Measurements from ENCODE around the gene HDAC5.
A peak's percentile ranks its signal among the peaks of the same experiment; 100 is the strongest.
"Not testable (repeated sequence)": the region's sequence is repeated elsewhere in the genome, so short reads cannot be mapped to it uniquely, and the experiment has no call there.

Gene HDAC5

DNA sequence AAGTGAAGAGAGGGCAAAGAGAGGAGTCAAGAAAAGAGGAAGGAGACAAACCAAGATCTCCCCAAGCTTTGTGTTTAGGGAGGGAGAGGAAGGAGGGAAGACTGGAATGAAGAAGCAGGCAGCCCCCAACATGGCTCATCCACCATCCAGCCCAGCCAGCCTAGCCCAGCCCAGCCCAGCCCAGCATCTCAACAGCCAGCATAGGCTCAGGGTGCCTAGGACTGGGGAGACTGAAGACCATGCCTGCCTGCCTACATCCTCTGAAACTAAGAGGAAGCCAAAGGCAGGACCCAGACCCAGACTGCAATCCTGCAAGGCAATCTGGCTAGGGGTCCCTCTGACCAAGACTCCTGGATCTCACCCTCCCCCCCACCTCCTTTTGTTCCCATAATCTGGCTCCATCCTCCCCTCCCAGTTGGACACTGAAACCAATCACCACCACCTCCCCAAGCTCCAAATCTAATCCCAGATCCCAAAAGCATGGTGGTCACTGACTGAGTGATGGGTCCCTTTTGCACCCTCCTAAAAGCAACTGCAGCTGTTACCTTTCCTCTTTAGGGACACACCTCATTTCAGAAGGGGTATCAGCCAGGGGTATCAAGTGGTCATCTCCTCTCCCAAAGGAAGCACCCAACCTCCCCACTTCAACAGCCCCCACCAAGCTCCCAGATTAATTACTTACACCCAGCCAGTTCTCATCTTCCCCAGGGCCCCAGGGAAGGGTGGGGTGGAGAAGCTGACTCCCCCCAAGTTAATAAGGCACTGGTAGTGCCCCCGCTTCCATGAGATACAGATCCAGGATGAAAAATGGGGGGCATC lies 1.2 kb downstream of the HDAC5 start:
- no peaks in the 10 kb centered on the region for H3K27me3 ChIP-seq (ENCODE audit: insufficient read depth, low read depth)
- H3K4me2 ChIP-seq, result peak overlapping the region; percentile 98
- no peak overlapping the region for H3K4me3 ChIP-seq (IDR thresholded peaks at IDR 0.05; ENCODE audit: insufficient read depth, low read depth, low read length)
- H3K4me1 ChIP-seq (ENCODE audit: low read depth, poor library complexity, severe bottlenecking), result peaks cover 24% of the 10 kb centered on the region
- H4K20me1 ChIP-seq (ENCODE audit: insufficient read depth), result no peaks in the 10 kb centered on the region
- no peak overlapping the region for H3K27ac ChIP-seq
- TF ChIP-seq, protein P1, sequence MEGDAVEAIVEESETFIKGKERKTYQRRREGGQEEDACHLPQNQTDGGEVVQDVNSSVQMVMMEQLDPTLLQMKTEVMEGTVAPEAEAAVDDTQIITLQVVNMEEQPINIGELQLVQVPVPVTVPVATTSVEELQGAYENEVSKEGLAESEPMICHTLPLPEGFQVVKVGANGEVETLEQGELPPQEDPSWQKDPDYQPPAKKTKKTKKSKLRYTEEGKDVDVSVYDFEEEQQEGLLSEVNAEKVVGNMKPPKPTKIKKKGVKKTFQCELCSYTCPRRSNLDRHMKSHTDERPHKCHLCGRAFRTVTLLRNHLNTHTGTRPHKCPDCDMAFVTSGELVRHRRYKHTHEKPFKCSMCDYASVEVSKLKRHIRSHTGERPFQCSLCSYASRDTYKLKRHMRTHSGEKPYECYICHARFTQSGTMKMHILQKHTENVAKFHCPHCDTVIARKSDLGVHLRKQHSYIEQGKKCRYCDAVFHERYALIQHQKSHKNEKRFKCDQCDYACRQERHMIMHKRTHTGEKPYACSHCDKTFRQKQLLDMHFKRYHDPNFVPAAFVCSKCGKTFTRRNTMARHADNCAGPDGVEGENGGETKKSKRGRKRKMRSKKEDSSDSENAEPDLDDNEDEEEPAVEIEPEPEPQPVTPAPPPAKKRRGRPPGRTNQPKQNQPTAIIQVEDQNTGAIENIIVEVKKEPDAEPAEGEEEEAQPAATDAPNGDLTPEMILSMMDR (conservative IDR thresholded peaks at IDR 0.05; ENCODE audit: low read depth, low read length), result no peak
- H3K79me2 ChIP-seq (ENCODE audit: insufficient read depth, low read depth), result peaks cover 49% of the 10 kb centered on the region
- peak overlapping the region; percentile 80; the same call in 1 of the 2 replicates for H3K9ac ChIP-seq
- no peaks in the 10 kb centered on the region for H3K36me3 ChIP-seq (ENCODE audit: insufficient read depth)
- H2AFZ ChIP-seq (ENCODE audit: low read depth), result peak overlapping the region; percentile 61; the same call in 1 of the 2 replicates

DNA sequence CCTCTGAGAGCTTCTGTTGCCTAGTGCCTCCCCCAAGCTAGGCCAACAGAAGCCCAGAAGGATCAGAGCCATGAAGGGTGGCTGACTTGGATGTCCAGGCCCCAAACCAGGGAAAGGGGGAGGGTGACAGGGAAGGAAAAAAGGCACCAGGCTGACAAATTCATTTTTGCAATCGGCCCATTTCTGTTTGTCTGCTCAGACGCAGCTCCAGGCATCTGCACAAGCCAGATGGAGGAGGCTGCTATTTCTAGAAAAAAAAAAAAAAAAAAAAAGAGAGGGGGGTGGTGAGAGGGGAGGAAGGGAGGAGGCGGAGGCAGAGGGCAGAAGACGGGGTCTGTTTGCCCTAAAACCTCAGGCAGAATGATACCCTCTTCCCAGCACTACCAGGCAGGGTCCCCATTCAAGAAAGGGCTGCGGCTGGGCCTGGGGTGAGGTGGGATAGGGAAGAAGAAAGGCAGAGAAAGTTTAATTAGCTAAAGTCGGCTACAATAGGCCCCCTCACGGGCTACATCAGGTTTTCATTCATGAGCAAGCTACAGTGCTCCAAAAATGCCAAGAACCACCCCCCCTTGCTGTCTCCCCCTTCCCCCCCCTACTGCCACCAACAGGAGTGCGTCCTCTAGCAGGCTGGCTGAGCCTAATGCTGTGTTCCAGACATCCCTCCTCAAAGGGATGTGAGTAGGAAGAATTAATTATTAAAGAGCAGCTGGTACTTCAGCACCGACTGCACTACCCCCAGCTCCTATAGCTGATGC lies 2.4 kb downstream of the HDAC5 start:
- no peaks in the 10 kb centered on the region for H3K27me3 ChIP-seq (ENCODE audit: insufficient read depth, low read depth)
- no peaks in the 10 kb centered on the region for H4K20me1 ChIP-seq (ENCODE audit: insufficient read depth)
- TF ChIP-seq, protein P1 (conservative IDR thresholded peaks at IDR 0.05; ENCODE audit: low read depth, low read length), result no peak
- H3K4me3 ChIP-seq (IDR thresholded peaks at IDR 0.05; ENCODE audit: insufficient read depth, low read depth, low read length), result no peak overlapping the region
- H3K4me1 ChIP-seq (ENCODE audit: low read depth, poor library complexity, severe bottlenecking), result peaks cover 24% of the 10 kb centered on the region
- H2AFZ ChIP-seq (ENCODE audit: low read depth), result no peak overlapping the region
- no peak overlapping the region for H3K27ac ChIP-seq
- no peaks in the 10 kb centered on the region for H3K36me3 ChIP-seq (ENCODE audit: insufficient read depth)
- H3K9ac ChIP-seq, result no peak overlapping the region
- H3K79me2 ChIP-seq (ENCODE audit: insufficient read depth, low read depth), result peaks cover 49% of the 10 kb centered on the region
- no peak overlapping the region for H3K4me2 ChIP-seq

DNA sequence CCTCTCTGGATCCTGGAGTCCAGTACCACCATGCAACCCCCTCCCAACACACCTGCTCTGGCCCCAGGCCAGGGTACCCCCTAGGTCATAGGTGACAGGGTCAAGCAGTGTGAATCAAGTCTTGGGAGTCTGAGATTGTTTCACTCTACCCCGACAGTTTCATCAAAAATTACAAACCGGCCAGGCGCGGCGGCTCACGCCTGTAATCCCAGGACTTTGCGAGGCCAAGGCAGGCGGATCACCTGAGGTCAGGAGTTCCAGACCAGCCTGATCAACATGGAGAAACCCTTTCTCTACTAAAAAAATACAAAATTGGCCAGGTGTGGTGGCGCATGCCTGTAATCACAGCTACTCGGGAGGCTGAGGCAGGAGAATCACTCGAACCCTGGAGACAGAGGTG lies 3.2 kb downstream of the HDAC5 start:
- not testable (repeated sequence) for H3K27ac ChIP-seq; H2AFZ ChIP-seq (ENCODE audit: low read depth); H3K4me3 ChIP-seq (IDR thresholded peaks at IDR 0.05; ENCODE audit: insufficient read depth, low read depth, low read length); H3K4me2 ChIP-seq; H3K9ac ChIP-seq; H4K20me1 ChIP-seq (ENCODE audit: insufficient read depth); H3K27me3 ChIP-seq (ENCODE audit: insufficient read depth, low read depth); H3K36me3 ChIP-seq (ENCODE audit: insufficient read depth)
- peaks cover 24% of the 10 kb centered on the region for H3K4me1 ChIP-seq (ENCODE audit: low read depth, poor library complexity, severe bottlenecking)
- peaks cover 50% of the 10 kb centered on the region for H3K79me2 ChIP-seq (ENCODE audit: insufficient read depth, low read depth)

DNA sequence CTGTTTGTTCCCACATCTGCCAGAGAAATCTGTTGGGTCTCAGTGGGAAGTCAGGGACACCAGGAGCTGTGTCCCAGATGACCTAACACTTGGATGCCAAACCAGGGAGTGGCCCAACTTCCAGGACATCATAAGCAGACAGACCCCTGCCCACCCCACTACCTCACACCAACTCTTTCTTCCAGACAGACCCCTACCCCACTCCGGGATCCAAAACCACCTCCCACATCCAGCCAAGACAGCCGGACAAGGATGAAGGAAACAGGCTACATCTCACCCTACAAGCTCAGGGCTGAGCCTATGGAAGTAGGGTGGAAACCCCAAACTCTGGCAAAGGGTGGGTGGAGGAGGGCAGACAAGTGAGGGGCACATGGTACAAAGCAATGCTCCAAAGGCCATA lies 3.6 kb downstream of the HDAC5 start:
- no peaks in the 10 kb centered on the region for H3K27me3 ChIP-seq (ENCODE audit: insufficient read depth, low read depth)
- H3K4me2 ChIP-seq, result no peak overlapping the region
- peaks cover 23% of the 10 kb centered on the region for H3K4me1 ChIP-seq (ENCODE audit: low read depth, poor library complexity, severe bottlenecking)
- no peak overlapping the region for H3K4me3 ChIP-seq (IDR thresholded peaks at IDR 0.05; ENCODE audit: insufficient read depth, low read depth, low read length)
- no peaks in the 10 kb centered on the region for H3K36me3 ChIP-seq (ENCODE audit: insufficient read depth)
- H3K79me2 ChIP-seq (ENCODE audit: insufficient read depth, low read depth), result peaks cover 54% of the 10 kb centered on the region
- H3K27ac ChIP-seq, result no peak overlapping the region
- TF ChIP-seq, protein P1 (conservative IDR thresholded peaks at IDR 0.05; ENCODE audit: low read depth, low read length), result no peak
- no peak overlapping the region for H3K9ac ChIP-seq
- no peaks in the 10 kb centered on the region for H4K20me1 ChIP-seq (ENCODE audit: insufficient read depth)
- H2AFZ ChIP-seq (ENCODE audit: low read depth), result no peak overlapping the region

Measured in KMS-11 (cell line).